IPS-18c (cell line): Measurements from ENCODE around the gene FSCN2.

Experiments used
- H3K4me3 ChIP-seq: 2 replicates; pipeline ENCODE4 v1.7.0; 2013; ENCODE audit warnings: low read depth, mild to moderate bottlenecking, low read length, moderate library complexity; ENCODE audit not compliant: insufficient read depth
- H3K9me3 ChIP-seq: one replicate; pipeline ENCODE4 v1.6.1; 2013; ENCODE audit warnings: mild to moderate bottlenecking, low read length, moderate library complexity; ENCODE audit not compliant: control insufficient read depth, insufficient read depth

Gene FSCN2

DNA sequence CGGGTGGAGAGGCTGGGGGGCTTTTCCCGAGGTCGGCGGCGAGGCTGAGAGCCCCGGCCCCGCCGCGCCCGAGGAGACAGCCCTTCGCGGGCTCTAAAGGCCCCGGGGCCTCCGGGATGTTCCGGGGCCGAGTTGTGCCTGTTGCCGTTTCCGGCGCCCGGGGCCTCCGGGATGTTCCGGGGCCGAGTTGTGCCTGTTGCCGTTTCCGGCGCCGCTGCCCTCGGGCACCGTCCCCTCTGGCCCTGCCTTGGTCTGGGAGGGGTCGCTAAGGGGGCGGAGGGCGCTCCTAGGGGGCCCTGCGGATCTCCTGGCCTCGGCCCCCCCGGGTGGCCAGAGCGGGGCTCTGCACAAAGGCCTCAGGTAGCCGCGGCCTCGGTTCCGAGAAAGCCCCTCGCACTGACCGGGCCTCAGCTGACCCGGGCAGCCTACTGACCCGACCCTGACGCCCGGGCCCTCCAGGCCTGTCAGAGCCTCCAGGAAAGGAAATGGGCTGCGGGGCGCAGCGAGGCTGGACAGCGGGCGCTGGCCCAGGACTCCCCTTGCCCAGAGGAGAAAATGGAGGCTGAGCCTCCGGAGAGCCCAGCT lies 39.8 kb upstream of the FSCN2 start:
- H3K9me3 ChIP-seq, result no peaks in the 10 kb centered on the region
- peak overlapping the region; percentile 55 for H3K4me3 ChIP-seq

DNA sequence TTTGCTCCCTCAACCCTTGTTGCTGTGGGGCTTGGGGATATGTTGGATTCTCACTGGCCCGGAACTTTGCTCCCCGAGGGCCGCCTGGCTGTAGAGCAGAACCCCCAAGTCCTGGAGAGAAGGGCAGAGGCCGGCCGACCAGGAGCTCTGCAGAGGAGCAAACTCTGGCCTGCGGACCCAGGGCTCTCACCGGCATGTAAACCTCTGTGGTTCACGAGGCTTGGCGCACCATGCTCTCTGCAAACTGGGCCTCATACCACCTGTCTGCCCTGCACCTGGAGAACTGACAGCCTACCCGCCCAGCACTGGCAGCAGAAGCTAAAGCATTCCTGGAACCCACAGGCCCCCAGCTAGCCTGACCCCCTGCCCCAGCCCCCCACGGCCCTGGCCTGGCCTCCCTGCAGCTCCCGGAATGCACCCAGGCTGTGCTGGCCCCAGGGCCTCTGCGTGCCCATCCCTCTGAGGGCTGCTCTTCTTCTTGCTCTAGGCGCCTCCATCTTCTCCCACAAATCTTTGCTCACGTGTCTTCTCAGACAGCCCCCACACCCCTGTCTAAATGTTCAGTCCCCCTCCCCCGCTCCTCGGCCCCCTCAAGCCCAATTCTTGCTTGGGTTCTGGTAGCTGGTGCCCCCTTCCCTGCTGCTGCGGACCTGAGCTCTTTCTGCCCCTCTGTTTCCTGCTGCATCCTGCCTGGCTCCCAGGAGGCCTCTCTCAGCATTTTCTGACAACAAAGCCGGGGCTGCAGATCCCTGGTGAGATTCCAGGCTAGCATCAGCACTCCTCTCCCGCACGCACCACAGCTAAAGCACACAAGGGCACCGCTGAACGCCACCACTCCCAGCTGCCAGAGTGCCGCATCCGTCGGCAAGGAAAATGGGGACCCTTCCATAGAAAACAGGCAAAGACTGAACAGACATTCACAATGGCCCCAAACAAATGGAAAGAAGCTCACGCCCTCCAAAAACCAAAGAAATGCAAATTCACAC lies 38.9 kb upstream of the FSCN2 start:
- no peaks in the 10 kb centered on the region for H3K9me3 ChIP-seq
- H3K4me3 ChIP-seq, result peak overlapping the region; percentile 16

DNA sequence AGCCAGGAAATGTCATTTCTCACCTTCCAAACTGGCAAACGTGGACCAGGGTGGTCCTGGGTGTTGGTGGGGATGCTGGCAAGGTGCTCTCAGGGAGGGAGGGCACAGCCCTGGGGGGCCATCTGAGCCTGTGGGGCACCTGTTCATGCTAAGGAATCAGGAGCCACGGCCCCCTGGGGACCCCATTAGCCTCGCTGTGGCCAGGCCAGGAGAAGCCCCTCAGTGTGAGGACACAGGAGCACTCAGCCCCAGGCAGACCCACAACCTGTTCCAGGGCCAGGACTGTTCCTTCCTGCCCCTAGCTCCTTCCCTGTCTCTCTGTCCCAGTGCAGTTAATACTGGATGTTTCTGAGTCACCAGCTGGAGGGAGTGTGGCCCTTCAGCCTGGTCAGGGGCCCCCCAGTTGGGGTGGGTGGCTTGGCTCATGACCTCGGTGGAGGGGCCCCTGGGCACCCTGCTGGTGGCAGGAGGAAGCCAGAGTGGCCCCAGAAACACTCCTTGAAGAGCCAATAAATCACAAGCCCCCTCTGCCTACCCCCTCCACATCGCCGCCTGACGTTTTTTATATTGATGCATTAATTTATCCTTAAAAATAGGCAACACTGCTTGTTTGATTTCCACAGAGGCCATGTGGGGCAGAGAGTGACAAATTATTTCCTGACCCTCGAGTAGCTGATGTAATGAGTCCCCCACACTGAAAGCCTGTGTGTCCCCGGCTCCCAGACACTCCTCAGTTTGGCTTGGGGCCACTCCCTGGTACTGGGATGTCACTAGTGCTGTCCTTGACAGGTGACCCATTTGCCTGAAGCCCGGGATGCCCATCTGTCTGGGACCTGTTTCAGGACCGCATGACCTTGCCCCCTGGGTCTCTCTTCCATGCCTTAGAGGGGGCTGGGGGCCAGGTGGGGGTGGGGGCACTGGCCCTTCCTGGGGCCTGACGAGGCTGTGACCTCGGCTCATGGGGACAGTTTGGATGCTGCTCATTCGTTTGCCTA lies 37.9 kb upstream of the FSCN2 start:
- peak overlapping the region; percentile 16 for H3K4me3 ChIP-seq
- H3K9me3 ChIP-seq, result no peaks in the 10 kb centered on the region

DNA sequence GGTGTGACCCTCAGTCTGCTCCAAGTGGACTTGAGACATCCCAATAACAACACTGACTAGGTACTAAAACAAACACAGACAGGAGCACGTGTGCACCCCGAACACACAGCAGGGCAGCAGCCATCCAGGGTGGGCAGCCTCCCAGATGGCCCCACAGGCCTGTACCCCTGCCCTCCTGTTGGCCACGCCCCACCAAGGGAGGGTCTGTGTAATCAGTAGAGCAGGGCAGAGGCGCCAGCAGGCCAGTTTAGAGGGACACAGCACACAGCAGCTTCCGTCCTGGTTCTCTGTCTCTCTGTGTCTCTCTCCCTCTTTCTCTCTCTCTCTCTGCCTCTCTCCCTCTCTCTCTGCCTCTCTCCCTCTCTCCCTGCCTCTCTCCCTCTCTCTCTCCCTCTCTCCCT lies 37.0 kb upstream of the FSCN2 start:
- Histone ChIP-seq H3K9me3 (no peaks in the 10 kb centered on the region), H3K4me3 (no peak overlapping the region)

DNA sequence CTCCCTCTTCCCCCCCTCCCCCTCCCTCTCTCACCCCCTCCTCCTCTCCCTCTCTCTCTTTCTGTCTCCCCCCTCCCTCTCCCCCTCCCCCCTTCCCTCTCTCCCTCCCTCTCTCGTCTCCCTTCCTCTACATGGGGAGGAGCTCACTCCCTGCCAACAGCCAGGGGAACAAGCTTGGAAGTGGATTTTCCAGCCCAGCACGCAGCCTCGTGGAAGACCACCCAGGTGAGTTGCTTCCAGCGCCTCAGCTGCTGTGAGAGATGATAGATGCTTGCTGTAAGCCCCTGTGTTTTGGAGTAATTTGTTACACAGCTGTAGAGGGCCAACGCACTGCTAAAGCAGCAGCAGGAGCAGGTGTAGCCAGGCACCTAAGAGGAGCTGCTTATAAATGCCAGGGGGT lies 36.4 kb upstream of the FSCN2 start:
- H3K4me3 ChIP-seq, result no peak overlapping the region; the same call in 1 of the 2 replicates
- no peaks in the 10 kb centered on the region for H3K9me3 ChIP-seq

DNA sequence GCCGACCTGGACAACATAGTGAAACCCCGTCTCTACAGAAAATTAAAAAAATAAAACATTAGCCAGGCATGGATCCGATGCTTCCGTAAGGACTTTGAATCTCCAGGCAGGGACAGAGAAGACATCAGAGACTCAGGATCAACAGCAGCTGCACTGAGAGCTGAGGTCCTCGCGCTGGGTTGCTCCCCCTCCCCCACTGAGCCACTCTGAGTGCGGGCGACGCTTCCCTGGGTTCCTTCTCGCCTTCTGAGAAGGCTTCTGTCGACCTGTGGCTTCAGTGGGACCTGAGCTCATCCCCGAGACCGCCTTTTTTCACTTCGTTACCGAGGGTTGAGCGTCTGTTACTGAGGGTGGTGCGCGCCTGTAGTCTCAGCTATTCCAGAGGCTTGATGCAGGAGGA lies 36.0 kb upstream of the FSCN2 start:
- H3K4me3 ChIP-seq, result no peak overlapping the region; the same call in 1 of the 2 replicates
- H3K9me3 ChIP-seq, result no peaks in the 10 kb centered on the region

DNA sequence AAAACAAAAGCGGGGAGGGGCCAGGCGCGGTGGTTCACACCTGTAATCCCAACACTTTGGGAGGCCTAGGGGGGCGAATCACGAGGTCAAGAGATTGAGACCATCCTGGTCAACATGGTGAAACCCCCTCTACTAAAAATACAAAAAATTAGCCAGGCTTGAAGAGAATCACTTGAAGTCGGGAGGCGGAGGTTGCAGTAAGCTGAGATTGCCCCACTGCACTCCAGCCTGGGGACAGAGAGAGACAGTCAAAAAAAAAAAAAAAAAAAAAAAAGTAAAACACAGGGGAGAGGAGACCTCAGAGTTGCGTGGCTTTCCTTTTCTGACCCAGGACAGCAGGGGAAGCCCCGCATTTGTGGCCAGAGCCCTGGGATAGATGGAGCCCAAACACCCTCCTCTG lies 35.5 kb upstream of the FSCN2 start:
- no peaks in the 10 kb centered on the region for H3K9me3 ChIP-seq

DNA sequence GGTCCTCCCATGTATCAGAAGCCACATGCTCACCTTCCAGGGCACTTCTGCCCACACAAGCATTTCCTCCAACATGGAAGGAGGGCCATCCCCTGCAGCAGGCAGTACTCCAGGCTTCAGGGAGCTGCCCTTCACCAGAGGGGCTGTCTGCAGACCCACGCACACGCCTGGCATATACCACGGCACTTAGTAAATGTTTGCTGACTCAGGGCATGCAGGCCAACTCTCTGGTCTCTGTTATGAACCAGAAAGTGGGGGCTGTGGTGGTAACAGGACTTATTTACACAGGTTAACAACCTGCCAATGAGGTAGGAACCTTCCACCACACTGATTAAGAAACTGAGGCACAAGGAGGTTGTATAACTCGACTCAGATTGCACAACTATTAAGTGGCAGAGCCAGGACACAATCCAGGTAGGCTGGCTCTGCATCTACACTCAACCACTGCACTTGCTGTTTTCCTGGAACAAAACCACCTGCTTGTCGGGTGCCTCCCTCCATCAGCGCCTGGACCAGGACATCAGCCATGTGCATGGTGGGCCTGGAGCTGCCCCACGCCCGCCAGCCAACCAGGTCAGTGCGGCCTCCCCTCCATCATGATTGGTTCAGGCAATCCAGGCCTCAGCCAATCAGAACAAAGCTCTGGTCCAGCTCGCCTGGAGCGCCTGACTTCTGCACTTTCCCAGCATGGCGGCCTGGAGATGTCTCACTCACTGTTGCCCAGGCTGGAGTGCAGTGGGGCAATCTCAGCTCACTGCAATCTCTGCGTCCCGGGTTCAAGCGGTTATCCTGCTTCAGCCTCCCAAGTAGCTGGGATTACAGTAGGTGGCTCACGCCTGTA lies 34.8 kb upstream of the FSCN2 start:
- H3K9me3 ChIP-seq, result no peaks in the 10 kb centered on the region
- no peak overlapping the region for H3K4me3 ChIP-seq

More for the DNA sequence above, 35.5 kb upstream of the FSCN2 start:
- H3K4me3 ChIP-seq, result no peak overlapping the region

DNA sequence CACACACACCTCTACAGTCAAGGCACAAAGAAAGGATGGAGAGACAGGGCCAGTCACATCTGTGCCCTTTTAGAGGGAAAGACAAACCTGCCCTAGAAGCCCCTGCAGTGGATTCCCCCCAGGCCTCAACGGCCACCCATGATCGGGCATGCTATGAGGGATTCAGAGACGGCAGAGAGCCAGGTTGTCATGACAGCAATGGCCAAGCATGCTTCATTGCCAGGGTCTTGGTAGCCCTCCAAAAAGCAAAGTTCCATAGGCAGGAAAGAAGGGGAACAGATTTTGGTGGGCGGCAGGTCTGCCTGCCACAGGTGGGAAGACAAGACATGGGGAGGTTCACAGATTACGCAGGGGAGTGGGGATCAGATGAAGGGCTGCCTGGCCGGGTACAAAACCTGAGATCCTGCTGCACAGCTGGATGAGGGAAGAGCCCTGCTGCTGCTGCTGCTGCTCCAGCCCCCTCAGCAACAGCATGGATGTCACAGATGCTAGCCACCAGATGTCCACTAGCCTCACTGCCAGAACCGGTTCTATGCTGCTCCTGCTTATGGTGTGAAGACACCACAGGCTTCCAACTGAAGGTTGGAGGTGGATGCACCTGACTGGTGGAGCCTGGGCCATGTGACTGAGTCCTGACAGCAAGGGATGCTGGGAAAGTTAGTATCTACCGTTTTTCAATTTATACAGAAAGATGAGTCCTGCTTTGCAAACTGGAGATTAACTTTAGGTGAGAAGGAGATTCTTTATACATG lies 33.4 kb upstream of the FSCN2 start:
- no peak overlapping the region for H3K4me3 ChIP-seq
- H3K9me3 ChIP-seq, result no peaks in the 10 kb centered on the region

DNA sequence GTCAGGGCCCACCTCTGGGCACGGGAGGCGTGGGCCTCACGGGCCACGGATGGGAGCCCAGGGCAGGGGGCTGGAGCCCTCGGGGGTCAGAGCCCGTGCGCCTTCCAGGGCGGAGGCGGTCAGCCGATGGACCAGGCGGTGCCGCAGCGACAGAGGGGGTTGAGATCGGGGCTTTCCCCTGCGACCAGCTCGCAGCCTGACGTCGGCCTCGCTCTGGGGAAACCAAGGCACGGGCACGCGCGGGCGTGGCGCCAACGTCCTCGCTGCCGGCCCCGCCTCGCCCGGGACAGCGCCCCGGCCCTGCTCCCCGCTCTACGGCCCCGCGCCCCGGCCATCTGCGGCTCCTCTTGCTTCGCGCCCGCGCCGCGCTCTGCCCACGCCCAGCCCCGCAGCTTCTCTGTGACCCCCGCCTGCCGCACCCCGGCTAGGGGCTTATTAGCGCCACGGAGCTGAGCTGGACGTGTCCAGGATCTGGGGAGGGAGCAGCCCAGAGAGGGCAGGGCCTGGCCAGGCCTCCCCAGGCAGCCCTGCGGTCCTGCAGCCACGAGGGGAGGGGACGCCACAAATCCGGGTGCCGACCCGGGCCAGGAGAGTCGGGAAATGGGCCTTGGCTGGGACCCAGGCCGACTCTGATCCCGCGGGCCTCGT lies 29.1 kb upstream of the FSCN2 start:
- H3K9me3 ChIP-seq, result no peaks in the 10 kb centered on the region

DNA sequence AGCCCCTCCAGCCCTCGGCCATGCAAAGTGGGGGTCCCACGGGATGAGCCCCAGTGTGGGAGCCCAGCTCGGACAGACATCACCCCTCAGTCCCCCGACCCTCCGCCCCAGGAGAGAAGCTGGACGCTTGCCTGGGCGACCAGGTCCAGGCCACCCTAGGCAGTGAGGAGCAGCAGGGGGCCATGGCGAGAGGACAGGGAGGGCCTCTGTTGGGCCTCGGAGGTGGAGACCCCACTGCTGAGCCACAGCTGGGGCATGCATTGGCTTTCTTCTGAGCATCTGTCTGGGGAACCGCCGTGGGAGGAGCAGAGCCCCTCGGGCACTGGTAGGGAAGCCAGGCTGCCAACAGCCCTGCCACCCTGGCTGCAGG lies 28.6 kb upstream of the FSCN2 start:
- H3K9me3 ChIP-seq, result no peaks in the 10 kb centered on the region
- H3K4me3 ChIP-seq, result no peak overlapping the region

More for the DNA sequence above, 29.1 kb upstream of the FSCN2 start:
- no peak overlapping the region for H3K4me3 ChIP-seq

DNA sequence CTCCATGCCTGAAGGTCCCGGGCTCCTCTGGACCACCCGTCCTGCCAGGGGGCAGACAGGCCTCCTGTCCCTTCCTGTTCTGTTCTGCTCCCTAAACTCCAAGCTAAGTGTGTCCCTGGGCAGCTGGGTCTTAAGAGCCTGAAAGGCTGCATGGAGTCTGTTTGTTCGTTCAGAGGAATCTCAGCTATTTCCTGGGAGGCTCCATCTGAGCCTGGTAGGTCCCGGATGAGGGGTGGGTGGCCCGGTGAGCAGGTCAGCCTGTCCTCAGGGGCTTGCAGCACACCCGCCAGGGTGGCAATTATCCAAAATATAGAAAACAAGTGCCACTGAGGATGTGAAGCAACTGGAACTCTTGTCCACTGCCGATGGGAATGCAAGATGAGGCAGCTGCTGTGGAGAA lies 28.1 kb upstream of the FSCN2 start:
- Histone ChIP-seq H3K9me3 (no peaks in the 10 kb centered on the region), H3K4me3 (no peak overlapping the region)

DNA sequence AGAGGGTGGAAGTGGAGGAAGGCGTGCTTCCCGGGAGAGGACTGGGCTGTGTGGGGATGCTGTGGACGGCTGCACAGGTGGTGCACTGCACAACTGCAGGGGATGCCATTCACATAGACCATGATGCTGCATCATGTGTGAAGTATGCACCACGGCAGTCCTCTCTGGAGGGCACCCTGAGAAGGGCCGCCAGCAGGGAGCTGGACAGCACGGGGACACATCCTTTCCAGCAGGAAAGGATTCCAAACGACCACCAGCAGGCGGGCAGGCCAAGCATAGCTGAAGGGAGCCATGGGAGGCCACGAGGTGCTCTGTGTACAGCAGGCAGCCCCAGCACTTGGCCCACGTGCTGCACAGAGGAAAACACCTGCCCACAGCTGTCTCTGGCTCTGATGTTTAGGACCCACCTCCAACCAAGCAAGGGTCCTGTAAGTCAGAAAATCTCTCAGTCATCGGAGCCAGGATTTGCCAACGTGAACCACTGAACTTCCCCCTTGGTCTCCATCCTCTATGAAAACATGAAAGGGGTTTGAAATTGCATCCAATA lies 25.6 kb upstream of the FSCN2 start:
- H3K9me3 ChIP-seq, result no peaks in the 10 kb centered on the region

DNA sequence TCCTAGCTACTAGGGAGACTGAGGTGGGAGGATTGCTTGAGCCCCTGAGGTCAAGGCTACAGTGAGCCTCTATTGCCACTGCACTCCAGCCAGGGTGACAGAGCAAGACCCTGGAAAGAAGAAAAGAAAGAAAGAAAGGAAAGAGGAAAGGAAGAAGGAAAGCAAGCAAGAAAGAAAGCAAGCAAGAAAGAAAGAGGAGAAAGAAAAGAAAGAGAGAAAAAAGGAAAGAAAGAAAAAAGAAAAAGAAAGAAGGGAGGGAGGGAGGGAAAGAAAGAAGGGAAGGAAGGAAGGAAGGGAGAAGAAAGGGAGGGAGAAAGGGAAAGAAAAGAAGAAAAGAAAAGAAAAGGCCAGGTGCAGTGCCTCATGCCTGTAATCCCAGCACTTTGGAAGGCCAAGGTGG lies 24.6 kb upstream of the FSCN2 start:
- Histone ChIP-seq H3K4me3 (no peak overlapping the region), H3K9me3 (no peaks in the 10 kb centered on the region)

More for the DNA sequence above, 25.6 kb upstream of the FSCN2 start:
- no peak overlapping the region for H3K4me3 ChIP-seq

DNA sequence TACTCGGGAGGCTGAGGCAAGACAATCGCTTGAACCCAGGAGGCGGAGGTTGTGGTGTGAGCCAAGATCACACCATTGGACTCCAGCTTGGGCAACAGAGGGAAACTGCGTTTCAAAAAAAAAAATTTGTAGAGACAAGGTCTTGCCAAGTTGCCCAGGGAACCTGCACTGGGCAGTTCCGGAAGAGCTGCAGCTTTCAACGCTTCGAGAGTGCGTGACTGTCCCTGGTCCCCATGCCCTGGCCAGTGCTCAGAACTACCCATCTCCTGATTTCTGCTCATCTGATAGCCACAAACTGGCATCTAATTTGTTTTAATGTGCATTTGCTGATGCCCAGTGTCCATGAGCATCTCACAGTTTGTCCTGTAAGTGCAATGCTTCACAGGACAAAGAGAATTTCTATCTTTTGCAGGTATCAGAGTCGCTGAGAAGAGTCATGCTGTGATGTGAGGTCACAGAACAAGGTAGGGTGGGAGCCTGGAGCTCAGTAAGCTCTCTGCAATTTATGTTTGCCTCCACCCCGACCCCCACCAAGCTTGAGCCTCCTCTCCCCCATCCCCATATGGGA lies 19.5 kb upstream of the FSCN2 start:
- H3K9me3 ChIP-seq, result peaks cover 4% of the 10 kb centered on the region
- H3K4me3 ChIP-seq, result peak overlapping the region; percentile 91; the same call in 1 of the 2 replicates
